ENCODE measurements around the gene ASCL2. TPM values are rescaled to one million over a fixed set of nuclear protein-coding genes. Genes with fewer than 3 reads are reported as not detected.

The ASCL2 gene
- total RNA-seq, 4 donors from 2014 or later, result 1.0 to 1.6 (median 1.5) TPM; not detected in 1

DNA sequence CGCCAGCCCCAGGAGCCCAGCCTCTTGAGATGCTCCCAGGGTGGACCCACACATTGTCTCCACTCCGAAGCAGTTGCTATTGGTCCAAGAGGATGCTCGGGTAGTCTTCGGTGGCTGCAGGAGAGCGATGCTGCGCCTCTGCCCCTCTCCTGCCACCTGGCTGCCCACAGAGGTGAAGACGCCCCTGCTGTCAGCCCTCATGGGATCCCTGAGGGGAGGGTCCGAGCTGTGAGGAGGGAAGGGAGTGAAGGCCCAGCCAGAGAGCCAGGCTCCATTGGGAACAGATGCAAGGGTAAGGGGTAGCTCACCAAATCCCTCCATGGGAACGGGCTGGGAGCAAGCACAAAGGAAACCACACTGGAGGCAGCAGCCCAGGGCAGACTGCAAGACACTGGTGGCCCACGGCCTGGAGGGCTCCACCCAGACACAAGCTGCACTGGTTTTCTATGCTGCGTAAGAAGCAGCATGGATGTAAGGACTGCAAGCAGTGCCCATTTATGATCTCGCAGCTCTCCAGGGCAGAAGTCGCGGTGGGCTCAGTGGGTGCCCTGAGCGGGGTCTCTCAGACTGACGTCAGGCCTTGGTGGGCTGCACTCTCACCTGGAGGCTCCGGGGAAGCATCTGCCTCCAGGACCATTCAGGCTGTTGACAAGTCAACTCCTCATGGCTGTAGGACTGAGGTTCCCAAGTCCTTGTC lies 47.1 kb upstream of the ASCL2 start:
- Histone ChIP-seq H3K4me3 (no peak overlapping the region), H3K9me3 (no peaks in the 10 kb centered on the region), H3K36me3 (no peaks in the 10 kb centered on the region), H3K27me3 (no peaks in the 10 kb centered on the region), H3K27ac (no peak overlapping the region), H3K4me1 (peaks cover 11 to 20% of the 10 kb centered on the region in 2 donors)
- intact Hi-C loops (cut with DNase I; ENCODE audit: low total_unique reads), result no loop called here
- TF ChIP-seq, protein P1, sequence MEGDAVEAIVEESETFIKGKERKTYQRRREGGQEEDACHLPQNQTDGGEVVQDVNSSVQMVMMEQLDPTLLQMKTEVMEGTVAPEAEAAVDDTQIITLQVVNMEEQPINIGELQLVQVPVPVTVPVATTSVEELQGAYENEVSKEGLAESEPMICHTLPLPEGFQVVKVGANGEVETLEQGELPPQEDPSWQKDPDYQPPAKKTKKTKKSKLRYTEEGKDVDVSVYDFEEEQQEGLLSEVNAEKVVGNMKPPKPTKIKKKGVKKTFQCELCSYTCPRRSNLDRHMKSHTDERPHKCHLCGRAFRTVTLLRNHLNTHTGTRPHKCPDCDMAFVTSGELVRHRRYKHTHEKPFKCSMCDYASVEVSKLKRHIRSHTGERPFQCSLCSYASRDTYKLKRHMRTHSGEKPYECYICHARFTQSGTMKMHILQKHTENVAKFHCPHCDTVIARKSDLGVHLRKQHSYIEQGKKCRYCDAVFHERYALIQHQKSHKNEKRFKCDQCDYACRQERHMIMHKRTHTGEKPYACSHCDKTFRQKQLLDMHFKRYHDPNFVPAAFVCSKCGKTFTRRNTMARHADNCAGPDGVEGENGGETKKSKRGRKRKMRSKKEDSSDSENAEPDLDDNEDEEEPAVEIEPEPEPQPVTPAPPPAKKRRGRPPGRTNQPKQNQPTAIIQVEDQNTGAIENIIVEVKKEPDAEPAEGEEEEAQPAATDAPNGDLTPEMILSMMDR (IDR thresholded peaks at IDR 0.05), result no peak
- TF ChIP-seq POLR2A (IDR thresholded peaks at IDR 0.05), result no peak
- no peak for DNase-seq

DNA sequence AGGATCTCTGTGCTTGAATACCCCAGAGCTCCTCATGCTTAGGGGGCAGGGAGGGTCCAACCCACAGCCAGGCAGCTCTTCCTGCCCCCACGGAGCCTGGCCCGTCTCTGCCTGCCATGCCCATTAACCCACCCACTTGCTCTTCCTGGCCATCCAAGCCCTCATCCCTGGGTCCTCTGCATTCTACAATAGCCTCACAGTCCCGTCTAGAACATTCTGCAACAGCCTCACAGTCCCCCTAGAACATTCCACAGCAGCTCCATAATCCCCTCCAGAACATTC lies 46.5 kb upstream of the ASCL2 start:
- H3K4me1 ChIP-seq, result peaks cover 13 to 25% of the 10 kb centered on the region in 2 donors
- no peak overlapping the region for H3K27ac ChIP-seq
- intact Hi-C loops (cut with DNase I; ENCODE audit: low total_unique reads), result no loop called here
- TF ChIP-seq, protein P1 (IDR thresholded peaks at IDR 0.05), result no peak
- no peak for TF ChIP-seq POLR2A (IDR thresholded peaks at IDR 0.05)
- no peak overlapping the region for H3K4me3 ChIP-seq
- H3K27me3 ChIP-seq, result no peaks in the 10 kb centered on the region
- no peaks in the 10 kb centered on the region for H3K36me3 ChIP-seq
- no peak for DNase-seq
- H3K9me3 ChIP-seq, result no peaks in the 10 kb centered on the region

DNA sequence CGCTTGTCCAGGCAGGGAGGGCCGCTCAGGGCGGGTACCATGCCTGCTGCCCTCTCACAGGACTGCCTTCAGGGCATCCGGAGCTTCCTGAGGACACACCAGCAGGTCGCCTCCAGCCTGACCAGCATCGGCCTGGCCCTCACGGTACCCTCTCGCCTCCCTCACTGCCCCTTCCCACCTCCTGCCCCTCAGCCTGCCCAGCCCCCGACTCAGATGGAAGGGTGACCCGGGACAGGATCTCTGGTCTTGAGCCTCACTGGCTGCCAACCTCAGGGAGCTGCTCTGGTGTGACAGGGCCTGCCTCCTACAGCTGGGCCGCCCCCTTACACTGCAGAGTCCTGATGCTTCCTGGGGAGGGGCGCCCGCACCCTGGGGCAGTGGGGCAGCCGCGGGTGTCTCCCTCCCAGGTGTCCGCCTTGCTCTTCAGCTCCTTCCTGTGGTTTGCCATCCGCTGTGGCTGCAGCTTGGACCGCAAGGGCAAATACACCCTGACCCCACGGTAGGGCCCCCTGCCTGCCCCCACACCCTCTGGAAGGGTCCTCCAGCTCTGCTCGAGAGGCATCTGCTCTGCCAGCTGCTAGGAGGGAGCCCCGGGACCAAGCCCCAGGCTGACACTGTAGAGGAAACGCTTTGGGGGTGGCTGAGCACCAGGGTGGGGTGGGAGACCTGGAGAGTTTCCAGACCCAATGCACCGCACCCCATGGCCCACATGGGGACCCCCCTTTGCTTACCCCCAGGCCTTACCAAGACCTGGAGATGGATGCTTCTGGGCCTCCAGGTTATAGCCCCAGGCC lies 46.0 kb upstream of the ASCL2 start:
- Histone ChIP-seq H3K27me3 (no peaks in the 10 kb centered on the region), H3K9me3 (no peaks in the 10 kb centered on the region), H3K4me1 (peaks cover 13 to 26% of the 10 kb centered on the region in 2 donors), H3K27ac (peak overlapping the region; percentile 86 to 96), H3K4me3 (no peak overlapping the region), H3K36me3 (no peaks in the 10 kb centered on the region)
- peak in 1 of 2 donors; percentile 20 for DNase-seq
- TF ChIP-seq, protein P1 (IDR thresholded peaks at IDR 0.05), result no peak
- no peak for TF ChIP-seq POLR2A (IDR thresholded peaks at IDR 0.05)
- intact Hi-C loops (cut with DNase I; ENCODE audit: low total_unique reads), result no loop called here

DNA sequence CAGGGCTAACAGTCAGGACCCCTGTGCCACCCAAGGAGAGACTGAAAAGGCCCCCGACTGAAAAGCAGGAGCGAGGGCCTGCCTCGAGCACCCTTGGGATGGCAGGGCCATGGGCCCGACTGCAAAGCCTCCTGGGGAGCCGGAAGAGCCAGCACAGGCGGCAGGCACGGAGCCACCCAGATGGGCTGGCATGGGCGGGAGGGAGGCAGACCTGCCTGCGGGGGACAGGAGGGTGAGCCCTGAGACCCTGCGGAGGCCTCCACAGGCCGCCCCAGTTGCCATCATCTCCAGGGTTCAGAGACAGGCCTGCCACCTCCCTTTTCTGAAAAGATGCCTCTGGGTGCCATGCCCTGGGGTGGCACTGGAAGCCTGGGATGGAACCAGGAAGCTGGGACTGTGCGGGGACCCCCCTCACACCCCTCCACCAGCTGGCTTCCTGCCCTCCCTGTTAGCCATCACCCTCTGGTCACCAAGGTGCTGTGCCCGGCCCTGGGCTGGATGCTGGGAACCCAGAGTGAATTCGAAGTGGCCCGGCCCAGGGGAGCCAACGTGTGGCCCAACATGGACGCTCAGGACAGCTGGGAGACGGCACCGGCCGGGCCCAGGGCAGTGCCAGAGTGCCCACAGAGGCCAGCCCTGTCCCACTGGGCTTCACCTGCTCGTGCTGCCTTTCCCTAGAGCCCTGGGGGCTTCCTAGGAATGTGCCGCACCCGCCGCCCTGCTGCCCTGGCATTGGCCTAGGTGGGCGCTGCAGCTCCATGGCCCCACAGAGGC lies 45.2 kb upstream of the ASCL2 start:
- TF ChIP-seq, protein P1 (IDR thresholded peaks at IDR 0.05), result no peak
- no peak for TF ChIP-seq POLR2A (IDR thresholded peaks at IDR 0.05)
- no peaks in the 10 kb centered on the region for H3K27me3 ChIP-seq
- peak; percentile 37 to 39 for DNase-seq
- peak overlapping the region; percentile 86 to 96 for H3K27ac ChIP-seq
- no peaks in the 10 kb centered on the region for H3K36me3 ChIP-seq
- H3K9me3 ChIP-seq, result no peaks in the 10 kb centered on the region
- H3K4me3 ChIP-seq, result no peak overlapping the region
- intact Hi-C loops (cut with DNase I; ENCODE audit: low total_unique reads), result no loop called here
- peaks cover 13 to 26% of the 10 kb centered on the region in 2 donors for H3K4me1 ChIP-seq

Measured in uterus (tissue), 4 donors.